ENCODE data around the gene HBE1. TPM values are rescaled to one million over a fixed set of nuclear protein-coding genes. Genes with fewer than 3 reads are reported as not detected.
"Not testable (repeated sequence)": the region's sequence is repeated elsewhere in the genome, so short reads cannot be mapped to it uniquely, and the experiment has no call there.

Gene HBE1
- total and polyA plus RNA-seq, 2 of the 4 experiments (the other 2 are of a cell fraction): 3.2 to 12.7 TPM

- BruUV-seq (replicated peaks); H3K27me3 ChIP-seq (ENCODE audit: control insufficient read depth, insufficient read depth, low read length); in situ Hi-C loops (cut with MboI; ENCODE audit: low sequenced_read_pairs): not testable (repeated sequence)
Observed at GRCh38 chr11:5254646-5255413, 14.9 kb downstream of the HBE1 start, which contains the start of gene HBG2. Gene HBG2, minus strand, starts transcription at chr11:5254781. Its CDS starts 53 bp downstream, at chr11:5254728.

GRCh38 chr11:5254023-5254422 lies 15.7 kb downstream of the HBE1 start:
- H3K23ac ChIP-seq (ENCODE audit: low read depth, low read length); H3K56ac ChIP-seq (ENCODE audit: extremely low read depth, insufficient read depth, low read length); H3K79me1 ChIP-seq (ENCODE audit: low read depth in 1 of 2, low read length in 2 of 2); H3K4me1 ChIP-seq (ENCODE audit: control insufficient read depth, insufficient read depth, low read length); H3K14ac ChIP-seq (replicated peaks; ENCODE audit: low read depth, low read length); H2BK20ac ChIP-seq (ENCODE audit: low read depth, low read length); H3K27me3 ChIP-seq (ENCODE audit: control insufficient read depth, insufficient read depth, low read length); H3K4me2 ChIP-seq (ENCODE audit: low read depth, low read length); H3K36me3 ChIP-seq (ENCODE audit: control insufficient read depth, insufficient read depth, low read length); H4K91ac ChIP-seq (ENCODE audit: insufficient read depth, low read depth, low read length); H2BK5ac ChIP-seq (ENCODE audit: low read depth, low read length, poor library complexity, severe bottlenecking); H3K4ac ChIP-seq (ENCODE audit: low read depth, low read length); H3K9me1 ChIP-seq (ENCODE audit: insufficient read depth, low read length); H3K9ac ChIP-seq (ENCODE audit: low read depth, low read length); in situ Hi-C loops (cut with MboI; ENCODE audit: low sequenced_read_pairs); H3K9me3 ChIP-seq (ENCODE audit: control insufficient read depth, insufficient read depth, low read length); H4K5ac ChIP-seq (ENCODE audit: low read depth, low read length); H4K20me1 ChIP-seq (ENCODE audit: insufficient read depth, low read length); ATAC-seq (ENCODE audit: low read depth); CTCF ChIA-PET; DNase-seq; H2AFZ ChIP-seq (replicated peaks; ENCODE audit: low read length, poor library complexity); H2BK15ac ChIP-seq (ENCODE audit: low read depth, low read length); POLR2A ChIA-PET (ENCODE audit: unreplicated experiment); intact Hi-C loops (cut with micrococcal nuclease); H3K4me3 ChIP-seq (ENCODE audit: insufficient read depth, low read depth, low read length); H4K8ac ChIP-seq (ENCODE audit: low read depth in 2 of 2, low read length in 2 of 2); H3K27ac ChIP-seq (ENCODE audit: insufficient read depth, low read length); dilution Hi-C loops (cut with HindIII; ENCODE audit: low sequenced_read_pairs, unreplicated experiment); BruUV-seq (replicated peaks); H2AK9ac ChIP-seq (replicated peaks; ENCODE audit: low read depth, low read length, poor library complexity): not testable (repeated sequence)
- WGBS, 2 experiments (ENCODE audit: extremely low coverage in 2 of 2, insufficient read length in 1 of 2): 60% methylated on average over 2 of the region's 2 CpGs; no CpG with 5 or more reads in 1 of the 2 experiments
- Histone ChIP-seq H2BK120ac (ENCODE audit: low read depth, low read length) (0 out of 2 replicates have a peak overlapping the region, but pooled peaks have one; percentile 3), H2AK5ac (ENCODE audit: low read depth, low read length) (peak overlapping the region; percentile 3), H3K18ac (ENCODE audit: low read depth, low read length) (0 out of 2 replicates have a peak overlapping the region, but pooled peaks have one; percentile 24)

More at GRCh38 chr11:5254646-5255413, 14.9 kb downstream of the HBE1 start, which contains the start of gene HBG2:
- H2AFZ ChIP-seq (replicated peaks; ENCODE audit: low read length, poor library complexity); POLR2A ChIA-PET (ENCODE audit: unreplicated experiment); H4K20me1 ChIP-seq (ENCODE audit: insufficient read depth, low read length); H4K8ac ChIP-seq (ENCODE audit: low read depth in 2 of 2, low read length in 2 of 2); CTCF ChIA-PET; intact Hi-C loops (cut with micrococcal nuclease); H3K9ac ChIP-seq (ENCODE audit: low read depth, low read length); H3K4me1 ChIP-seq (ENCODE audit: control insufficient read depth, insufficient read depth, low read length); H2BK15ac ChIP-seq (ENCODE audit: low read depth, low read length); H2AK9ac ChIP-seq (replicated peaks; ENCODE audit: low read depth, low read length, poor library complexity); H2BK5ac ChIP-seq (ENCODE audit: low read depth, low read length, poor library complexity, severe bottlenecking); H2BK20ac ChIP-seq (ENCODE audit: low read depth, low read length); H3K14ac ChIP-seq (replicated peaks; ENCODE audit: low read depth, low read length); H4K91ac ChIP-seq (ENCODE audit: insufficient read depth, low read depth, low read length); H3K36me3 ChIP-seq (ENCODE audit: control insufficient read depth, insufficient read depth, low read length); H3K9me3 ChIP-seq (ENCODE audit: control insufficient read depth, insufficient read depth, low read length); H3K4me3 ChIP-seq (ENCODE audit: insufficient read depth, low read depth, low read length); dilution Hi-C loops (cut with HindIII; ENCODE audit: low sequenced_read_pairs, unreplicated experiment); H3K4ac ChIP-seq (ENCODE audit: low read depth, low read length); H3K4me2 ChIP-seq (ENCODE audit: low read depth, low read length); H3K56ac ChIP-seq (ENCODE audit: extremely low read depth, insufficient read depth, low read length); H3K79me1 ChIP-seq (ENCODE audit: low read depth in 1 of 2, low read length in 2 of 2); H3K9me1 ChIP-seq (ENCODE audit: insufficient read depth, low read length); H3K27ac ChIP-seq (ENCODE audit: insufficient read depth, low read length); H3K23ac ChIP-seq (ENCODE audit: low read depth, low read length): not testable (repeated sequence)
- Histone ChIP-seq H3K18ac (ENCODE audit: low read depth, low read length) (0 out of 2 replicates have a peak within 1 kb of the TSS, but pooled peaks have one; percentile 24), H2BK120ac (ENCODE audit: low read depth, low read length) (0 out of 2 replicates have a peak within 1 kb of the TSS, but pooled peaks have one; percentile 3), H4K5ac (ENCODE audit: low read depth, low read length) (peak within 1 kb of the TSS; percentile 7; the same call in 1 of the 2 replicates), H2AK5ac (ENCODE audit: low read depth, low read length) (peak within 1 kb of the TSS; percentile 3)
- peak; percentile 17 for ATAC-seq (ENCODE audit: low read depth)
- 40% methylated on average over 1 of the region's 9 CpGs; no CpG with 5 or more reads in 1 of the 2 experiments for WGBS, 2 experiments (ENCODE audit: extremely low coverage in 2 of 2, insufficient read length in 1 of 2)
- DNase-seq: peak; percentile 19
